NB4 (cell line): ENCODE measurements around the gene TMED10.

Source experiments
- CTCF ChIP-seq: IDR thresholded peaks from one replicate; pipeline ENCODE4 v1.5.1; 2012; ENCODE audit warnings: low read depth, low read length
- MAX ChIP-seq: IDR thresholded peaks from 2 replicates; pipeline ENCODE4 v1.6.1; 2011; ENCODE audit warnings: low read depth, low read length

- TF ChIP-seq MAX (no peak), CTCF (no peak)
Measured at GRCh38 chr14:75164809-75165208, 11.6 kb downstream of the TMED10 start.
